ENCODE results near the gene TAS2R16.
"Not testable (repeated sequence)": the region's sequence is repeated elsewhere in the genome, so short reads cannot be mapped to it uniquely, and the experiment has no call there.

TAS2R16 gene

GRCh38 chr7:122974229-122974628 is 21.3 kb downstream of the TAS2R16 start:
- no peaks in the 10 kb centered on the region for H3K36me3 ChIP-seq (ENCODE audit: control insufficient read depth, insufficient read depth, low read length)
- no peak overlapping the region for H3K4me3 ChIP-seq (replicated peaks; ENCODE audit: low read depth, low read length)
- no peak for DNase-seq (ENCODE audit: extremely low read depth, insufficient read length)
- H3K27me3 ChIP-seq (replicated peaks; ENCODE audit: control insufficient read depth, insufficient read depth, low read length), result no peaks in the 10 kb centered on the region; the same call in 1 of the 2 replicates
- no peak for TF ChIP-seq CTCF (IDR thresholded peaks at IDR 0.05; ENCODE audit: insufficient read depth, low read length, poor library complexity, severe bottlenecking)

- no peak overlapping the region for H3K4me3 ChIP-seq (replicated peaks; ENCODE audit: low read depth, low read length)
- no peak for TF ChIP-seq CTCF (IDR thresholded peaks at IDR 0.05; ENCODE audit: insufficient read depth, low read length, poor library complexity, severe bottlenecking)
- H3K36me3 ChIP-seq (ENCODE audit: control insufficient read depth, insufficient read depth, low read length), result no peaks in the 10 kb centered on the region
- H3K27me3 ChIP-seq (replicated peaks; ENCODE audit: control insufficient read depth, insufficient read depth, low read length), result no peaks in the 10 kb centered on the region
- DNase-seq (ENCODE audit: extremely low read depth, insufficient read length), result no peak
These were observed 23.4 kb downstream of the TAS2R16 start for GRCh38 chr7:122972056-122972455.

GRCh38 chr7:122970740-122971725 is 24.5 kb downstream of the TAS2R16 start:
- DNase-seq (ENCODE audit: extremely low read depth, insufficient read length), result no peak
- Histone ChIP-seq H3K36me3 (ENCODE audit: control insufficient read depth, insufficient read depth, low read length) (no peaks in the 10 kb centered on the region), H3K27me3 (replicated peaks; ENCODE audit: control insufficient read depth, insufficient read depth, low read length) (no peaks in the 10 kb centered on the region), H3K4me3 (replicated peaks; ENCODE audit: low read depth, low read length) (no peak overlapping the region)
- TF ChIP-seq CTCF (IDR thresholded peaks at IDR 0.05; ENCODE audit: insufficient read depth, low read length, poor library complexity, severe bottlenecking), result no peak

- Histone ChIP-seq H3K27me3 (replicated peaks; ENCODE audit: control insufficient read depth, insufficient read depth, low read length) (no peaks in the 10 kb centered on the region), H3K4me3 (replicated peaks; ENCODE audit: low read depth, low read length) (no peak overlapping the region), H3K36me3 (ENCODE audit: control insufficient read depth, insufficient read depth, low read length) (no peaks in the 10 kb centered on the region)
- TF ChIP-seq CTCF (IDR thresholded peaks at IDR 0.05; ENCODE audit: insufficient read depth, low read length, poor library complexity, severe bottlenecking), result no peak
- no peak for DNase-seq (ENCODE audit: extremely low read depth, insufficient read length)
These were observed 27.1 kb downstream of the TAS2R16 start for GRCh38 chr7:122968389-122968788.

- no peak for TF ChIP-seq CTCF (IDR thresholded peaks at IDR 0.05; ENCODE audit: insufficient read depth, low read length, poor library complexity, severe bottlenecking)
- Histone ChIP-seq H3K4me3 (replicated peaks; ENCODE audit: low read depth, low read length) (no peak overlapping the region), H3K36me3 (ENCODE audit: control insufficient read depth, insufficient read depth, low read length) (no peaks in the 10 kb centered on the region), H3K27me3 (replicated peaks; ENCODE audit: control insufficient read depth, insufficient read depth, low read length) (no peaks in the 10 kb centered on the region)
- DNase-seq (ENCODE audit: extremely low read depth, insufficient read length), result no peak
These were observed 30.2 kb downstream of the TAS2R16 start for GRCh38 chr7:122965306-122965705.

- not testable (repeated sequence) for DNase-seq (ENCODE audit: extremely low read depth, insufficient read length); H3K27me3 ChIP-seq (replicated peaks; ENCODE audit: control insufficient read depth, insufficient read depth, low read length); H3K4me3 ChIP-seq (replicated peaks; ENCODE audit: low read depth, low read length); H3K36me3 ChIP-seq (ENCODE audit: control insufficient read depth, insufficient read depth, low read length)
These were observed 41.8 kb downstream of the TAS2R16 start for GRCh38 chr7:122953678-122954077.

Data from GM06990 (cell line).